ENCODE data around the gene AKR1E2. TPM values are rescaled to one million over a fixed set of nuclear protein-coding genes. Genes with fewer than 3 reads are reported as not detected.

AKR1E2 gene
- total RNA-seq, 1 donor from 2014 or later: 1.7 TPM

DNA sequence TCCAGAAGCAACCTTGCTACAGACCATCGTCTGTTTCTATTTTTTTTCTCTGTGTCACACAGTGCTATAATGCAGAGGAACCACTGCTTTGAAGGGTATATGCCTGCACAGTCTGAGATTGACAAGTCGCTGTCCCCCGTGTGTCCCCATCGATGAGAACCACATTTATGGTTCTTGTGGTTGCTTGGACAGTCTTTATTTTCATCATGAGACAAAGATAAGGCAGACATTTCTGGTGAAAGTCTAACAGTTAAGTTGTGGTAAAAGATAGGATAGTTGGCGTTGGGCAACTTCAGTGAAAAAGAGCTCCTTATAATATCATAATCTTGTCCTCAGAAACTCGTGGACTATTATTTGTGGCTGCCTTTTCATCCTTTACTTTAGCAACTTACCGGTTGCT, 6.3 kb upstream of the AKR1E2 start:
- H3K27me3 Mint-ChIP-seq (ENCODE audit: unreplicated experiment): peaks cover 20% of the 10 kb centered on the region
- H3K36me3 Mint-ChIP-seq (ENCODE audit: unreplicated experiment): no peaks in the 10 kb centered on the region
- peaks cover 6% of the 10 kb centered on the region for H3K9me3 Mint-ChIP-seq (ENCODE audit: unreplicated experiment)
- DNase-seq (ENCODE audit: extremely low spot score, unreplicated experiment): no peak
- H3K4me1 Mint-ChIP-seq (ENCODE audit: unreplicated experiment): no peaks in the 10 kb centered on the region
- no peak overlapping the region for H3K4me3 Mint-ChIP-seq (ENCODE audit: unreplicated experiment)
- H3K27ac Mint-ChIP-seq (ENCODE audit: unreplicated experiment): no peak overlapping the region
- TF ChIP-seq, protein P1, sequence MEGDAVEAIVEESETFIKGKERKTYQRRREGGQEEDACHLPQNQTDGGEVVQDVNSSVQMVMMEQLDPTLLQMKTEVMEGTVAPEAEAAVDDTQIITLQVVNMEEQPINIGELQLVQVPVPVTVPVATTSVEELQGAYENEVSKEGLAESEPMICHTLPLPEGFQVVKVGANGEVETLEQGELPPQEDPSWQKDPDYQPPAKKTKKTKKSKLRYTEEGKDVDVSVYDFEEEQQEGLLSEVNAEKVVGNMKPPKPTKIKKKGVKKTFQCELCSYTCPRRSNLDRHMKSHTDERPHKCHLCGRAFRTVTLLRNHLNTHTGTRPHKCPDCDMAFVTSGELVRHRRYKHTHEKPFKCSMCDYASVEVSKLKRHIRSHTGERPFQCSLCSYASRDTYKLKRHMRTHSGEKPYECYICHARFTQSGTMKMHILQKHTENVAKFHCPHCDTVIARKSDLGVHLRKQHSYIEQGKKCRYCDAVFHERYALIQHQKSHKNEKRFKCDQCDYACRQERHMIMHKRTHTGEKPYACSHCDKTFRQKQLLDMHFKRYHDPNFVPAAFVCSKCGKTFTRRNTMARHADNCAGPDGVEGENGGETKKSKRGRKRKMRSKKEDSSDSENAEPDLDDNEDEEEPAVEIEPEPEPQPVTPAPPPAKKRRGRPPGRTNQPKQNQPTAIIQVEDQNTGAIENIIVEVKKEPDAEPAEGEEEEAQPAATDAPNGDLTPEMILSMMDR (IDR thresholded peaks at IDR 0.05): no peak

DNA sequence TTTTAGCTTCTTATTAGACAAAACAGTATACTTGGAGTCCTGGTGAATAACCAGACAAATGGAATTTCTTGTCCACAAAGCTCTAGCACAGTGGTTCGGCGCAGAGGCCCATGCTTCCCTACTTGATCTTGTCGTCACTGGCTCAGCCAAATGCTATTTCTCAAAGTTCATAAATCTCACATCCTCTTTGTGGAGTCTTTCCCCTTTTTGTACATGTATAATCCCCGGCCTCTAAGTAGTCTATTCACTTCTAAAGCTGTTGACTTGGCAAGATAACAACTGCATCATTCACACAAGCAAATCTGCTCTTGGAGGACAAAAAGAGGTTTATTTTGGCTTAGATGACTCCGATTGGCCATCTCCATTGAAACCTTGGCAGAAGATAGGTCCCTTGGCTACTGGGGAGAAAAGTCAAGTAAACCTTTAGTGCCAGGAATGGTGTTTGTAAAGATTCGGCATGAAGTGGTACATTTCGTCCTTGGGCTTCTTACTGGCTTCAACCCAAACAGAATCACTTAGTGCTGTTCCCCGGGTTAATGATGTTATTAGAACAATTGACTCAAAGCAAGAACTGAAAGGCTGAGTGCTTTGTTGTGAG, 5.1 kb upstream of the AKR1E2 start:
- DNase-seq (ENCODE audit: extremely low spot score, unreplicated experiment): no peak
- H3K27me3 Mint-ChIP-seq (ENCODE audit: unreplicated experiment): peaks cover 20% of the 10 kb centered on the region
- H3K27ac Mint-ChIP-seq (ENCODE audit: unreplicated experiment): no peak overlapping the region
- TF ChIP-seq, protein P1 (IDR thresholded peaks at IDR 0.05): no peak
- no peaks in the 10 kb centered on the region for H3K36me3 Mint-ChIP-seq (ENCODE audit: unreplicated experiment)
- H3K4me1 Mint-ChIP-seq (ENCODE audit: unreplicated experiment): no peaks in the 10 kb centered on the region
- peaks cover 6% of the 10 kb centered on the region for H3K9me3 Mint-ChIP-seq (ENCODE audit: unreplicated experiment)
- H3K4me3 Mint-ChIP-seq (ENCODE audit: unreplicated experiment): no peak overlapping the region

DNA sequence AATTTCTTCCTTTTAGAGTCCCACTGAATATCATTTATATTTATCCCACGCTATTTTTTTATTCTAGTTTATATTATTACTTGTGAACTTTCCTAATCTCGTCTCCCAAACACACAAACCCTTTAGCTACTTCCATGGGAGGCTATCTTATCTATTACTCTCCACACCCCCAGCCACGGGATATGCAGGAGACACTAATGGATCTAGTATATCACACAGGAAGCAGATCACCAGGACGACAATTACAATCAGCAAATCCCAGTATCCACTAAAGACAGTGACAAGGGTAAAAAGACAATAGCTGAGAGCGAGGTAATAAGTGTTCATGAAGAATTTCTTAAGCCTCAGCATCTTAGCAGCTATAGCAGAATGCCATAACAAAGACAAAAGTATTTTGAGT, 3.8 kb upstream of the AKR1E2 start:
- Mint-ChIP-seq H3K9me3 (ENCODE audit: unreplicated experiment) (peaks cover 6% of the 10 kb centered on the region), H3K27ac (ENCODE audit: unreplicated experiment) (no peak overlapping the region), H3K27me3 (ENCODE audit: unreplicated experiment) (peaks cover 19% of the 10 kb centered on the region), H3K36me3 (ENCODE audit: unreplicated experiment) (no peaks in the 10 kb centered on the region), H3K4me1 (ENCODE audit: unreplicated experiment) (peaks cover 4% of the 10 kb centered on the region), H3K4me3 (ENCODE audit: unreplicated experiment) (no peak overlapping the region)
- TF ChIP-seq, protein P1 (IDR thresholded peaks at IDR 0.05): no peak
- DNase-seq (ENCODE audit: extremely low spot score, unreplicated experiment): no peak

DNA sequence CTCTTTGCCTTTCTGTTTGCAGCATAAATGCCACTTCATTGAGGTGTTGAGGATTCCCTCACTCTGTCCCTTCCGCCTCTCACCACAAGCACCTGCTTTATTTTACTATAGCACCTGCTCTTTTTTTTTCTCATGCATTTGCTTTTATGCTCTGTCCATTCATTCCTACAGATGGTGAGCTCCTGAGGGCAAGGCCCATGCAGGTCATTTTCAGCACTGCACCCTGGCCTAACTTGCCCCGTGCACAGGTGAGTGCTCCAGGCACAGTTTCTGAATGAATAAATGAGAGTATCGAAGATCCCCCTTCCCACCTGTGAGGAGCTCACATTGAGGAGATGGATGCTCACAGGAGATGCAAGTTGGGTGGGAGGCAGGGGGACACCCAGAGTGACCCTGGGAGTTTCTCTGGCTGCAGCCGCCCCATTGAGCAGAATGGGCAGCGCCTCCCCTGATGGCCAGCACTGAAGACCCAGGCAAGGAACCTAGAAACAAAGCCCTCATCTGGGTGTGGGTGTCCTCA, 1.2 kb upstream of the AKR1E2 start:
- Mint-ChIP-seq H3K9me3 (ENCODE audit: unreplicated experiment) (peaks cover 6% of the 10 kb centered on the region), H3K4me1 (ENCODE audit: unreplicated experiment) (peaks cover 10% of the 10 kb centered on the region), H3K36me3 (ENCODE audit: unreplicated experiment) (no peaks in the 10 kb centered on the region), H3K27ac (ENCODE audit: unreplicated experiment) (no peak overlapping the region), H3K27me3 (ENCODE audit: unreplicated experiment) (peaks cover 21% of the 10 kb centered on the region), H3K4me3 (ENCODE audit: unreplicated experiment) (no peak overlapping the region)
- peak; percentile 79 for DNase-seq (ENCODE audit: extremely low spot score, unreplicated experiment)
- TF ChIP-seq, protein P1 (IDR thresholded peaks at IDR 0.05): no peak

DNA sequence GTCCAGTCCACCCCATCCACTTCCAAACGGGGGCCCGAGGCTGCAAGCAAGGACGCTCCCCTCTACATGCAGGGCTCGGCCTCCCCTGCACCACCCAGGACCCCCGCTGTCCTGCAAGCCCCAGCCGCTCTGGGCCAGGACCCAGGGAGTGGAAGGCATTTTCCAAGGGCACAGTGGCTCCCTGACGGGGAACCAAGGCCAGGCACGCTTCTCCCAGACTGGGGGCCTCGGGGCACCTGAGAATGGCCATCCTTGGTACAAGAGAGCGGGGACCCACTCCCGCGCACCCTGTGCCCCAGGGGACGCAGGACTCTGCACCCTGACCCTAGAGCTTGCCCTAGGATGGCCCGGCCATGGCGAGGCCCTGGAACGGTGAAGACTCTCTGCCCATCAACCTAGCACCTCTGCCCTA, 545 bp upstream of the AKR1E2 start:
- no peak for DNase-seq (ENCODE audit: extremely low spot score, unreplicated experiment)
- Mint-ChIP-seq H3K36me3 (ENCODE audit: unreplicated experiment) (peaks cover 1% of the 10 kb centered on the region), H3K4me3 (ENCODE audit: unreplicated experiment) (peak overlapping the region; percentile 74), H3K27me3 (ENCODE audit: unreplicated experiment) (peaks cover 20% of the 10 kb centered on the region), H3K27ac (ENCODE audit: unreplicated experiment) (no peak overlapping the region), H3K9me3 (ENCODE audit: unreplicated experiment) (peaks cover 6% of the 10 kb centered on the region), H3K4me1 (ENCODE audit: unreplicated experiment) (peaks cover 13% of the 10 kb centered on the region)
- TF ChIP-seq, protein P1 (IDR thresholded peaks at IDR 0.05): no peak

Data from osteocyte (in vitro differentiated cells).